K562 (cell line): Measurements from ENCODE around the gene OGDH. TPM values are rescaled to one million over a fixed set of nuclear protein-coding genes. Genes with fewer than 3 reads are reported as not detected.

Experiments
- CTBP1 ChIP-seq: fragments of 450-650 bp; IDR thresholded peaks from 2 replicates; pipeline ENCODE4 v1.6.1; 2016; ENCODE audit warnings: borderline replicate concordance
- FOSL1 ChIP-seq: fragments of 200-800 bp; sonication (Bioruptor generic); conservative IDR thresholded peaks from 2 replicates; pipeline ENCODE4 v1.6.1; 2016; ENCODE audit warnings: missing genetic modification characterization, missing compliant biosample characterization
- HMGXB4 ChIP-seq: sonication (generic); formaldehyde crosslinking; IDR thresholded peaks from 2 replicates; pipeline ENCODE4 v1.8.1; 2023; ENCODE audit warnings: mild to moderate bottlenecking, missing genetic modification reagents
- KAT8 ChIP-seq: fragments of 450-650 bp; IDR thresholded peaks from 2 replicates; pipeline ENCODE4 v1.6.1; 2016; ENCODE audit warnings: low read depth, mild to moderate bottlenecking
- KLF10 ChIP-seq: fragments of 250-450 bp; sonication (Bioruptor Pico); IDR thresholded peaks from 2 replicates; pipeline ENCODE4 v1.6.1; 2021; ENCODE audit warnings: matching md5 sums
- MAFK ChIP-seq: IDR thresholded peaks from 2 replicates; pipeline ENCODE4 v1.6.1; 2011; ENCODE audit warnings: low read length, improper control_type of control experiment
- MEIS2 ChIP-seq: fragments of 450-650 bp; IDR thresholded peaks from 2 replicates; pipeline ENCODE4 v1.6.1; 2014; ENCODE audit warnings: mild to moderate bottlenecking; ENCODE audit not compliant: partially characterized antibody
- PBX2 ChIP-seq, 2 experiments: IDR thresholded peaks in 1 of 2; conservative IDR thresholded peaks in 1 of 2; 2 replicates each; pipeline ENCODE4 v1.6.1; 2016; ENCODE audit warnings: low read depth in 2 of 2, mild to moderate bottlenecking in 1 of 2, missing compliant biosample characterization in 1 of 2, missing genetic modification characterization in 1 of 2, moderate library complexity in 1 of 2
- RB1 ChIP-seq: fragments of 450-650 bp; IDR thresholded peaks from 2 replicates; pipeline ENCODE4 v1.6.1; 2017; ENCODE audit warnings: low read depth, mild to moderate bottlenecking
- RCOR1 ChIP-seq, 2 experiments: IDR thresholded peaks; 2 replicates each; pipeline ENCODE4 v1.6.1; 2012; ENCODE audit warnings: low read depth in 2 of 2, low read length in 2 of 2, borderline replicate concordance in 1 of 2, improper control_type of control experiment in 1 of 2
- SMARCE1 ChIP-seq: fragments of 450-650 bp; IDR thresholded peaks from 2 replicates; pipeline ENCODE4 v1.7.1; 2016; ENCODE audit warnings: mild to moderate bottlenecking
- THAP7 ChIP-seq: fragments of 250-450 bp; sonication (Bioruptor Pico); IDR thresholded peaks from 2 replicates; pipeline ENCODE4 v1.5.0; 2021
- ZNF644 ChIP-seq: fragments of 200-800 bp; sonication (Bioruptor generic); IDR thresholded peaks from 2 replicates; pipeline ENCODE4 v1.6.1; 2016; ENCODE audit warnings: low read depth, missing genetic modification characterization, missing compliant biosample characterization
- polyA plus RNA-seq, 8 experiments: library from polyadenylated mRNA; depleted of rRNA in 4 of 8; stranded (reverse) in 5 of 8; unstranded in 3 of 8; fragments of >200 nt; fragmentation: Nextera tagmentation in 2 of 8; fragmentation: Illumina TruSeq in 1 of 8; extraction: Ambion mirVana in 2 of 8; extraction: Trizol in 1 of 8; gene quantifications; 2 replicates each; pipeline versions ENCODE4 v1.2.1 to v1.2.3, GENCODE V29; 2011 to 2014; ENCODE audit warnings: inconsistent platforms in 1 of 8, missing spikeins in 1 of 8
- total RNA-seq, 7 experiments: library from RNA; depleted of rRNA in 6 of 7; stranded (reverse); fragments of >200 nt in 6 of 7; fragmentation: Illumina TruSeq in 2 of 7; extraction: Trizol in 2 of 7; gene quantifications; 2 replicates each; pipeline versions ENCODE4 v1.2.1 to v1.2.3, GENCODE V29; 2011 to 2021; ENCODE audit warnings: low replicate concordance in 1 of 7
- TF ChIP-seq, protein P1 (sequence below): fragments of 450-650 bp; IDR thresholded peaks from 2 replicates; pipeline ENCODE4 v1.6.1; 2017; ENCODE audit warnings: antibody characterized with exemption, mild to moderate bottlenecking

The OGDH gene
- total and polyA plus RNA-seq, 9 of the 15 experiments (the other 6 are each of a cell fraction or from before 2014, with no cell fraction given): 3.1 to 80.3 (median 23.5) TPM

GRCh38 chr7:44561962-44562621 is 44.3 kb upstream of the OGDH start (continued):
- no peak for TF ChIP-seq ZNF644 (tag)
- no peak for TF ChIP-seq THAP7 (CRISPR knock-in tag)
- TF ChIP-seq SMARCE1: peak; percentile 48; the same call in 1 of the 2 replicates
- TF ChIP-seq HMGXB4 (CRISPR knock-in tag): 0 out of 2 replicates have a peak, but pooled peaks have one; percentile 23
- peak; percentile 63 for TF ChIP-seq FOSL1
- TF ChIP-seq RB1: no peak
- peak; percentile 81 for TF ChIP-seq CTBP1
- TF ChIP-seq MEIS2: peak; percentile 39
- TF ChIP-seq PBX2 (CRISPR knock-in tag; IDR thresholded peaks at IDR 0.05; ENCODE audit: low read depth): no peak
- TF ChIP-seq PBX2 (tag; conservative IDR thresholded peaks at IDR 0.05; ENCODE audit: low read depth): no peak
- TF ChIP-seq, protein P1, sequence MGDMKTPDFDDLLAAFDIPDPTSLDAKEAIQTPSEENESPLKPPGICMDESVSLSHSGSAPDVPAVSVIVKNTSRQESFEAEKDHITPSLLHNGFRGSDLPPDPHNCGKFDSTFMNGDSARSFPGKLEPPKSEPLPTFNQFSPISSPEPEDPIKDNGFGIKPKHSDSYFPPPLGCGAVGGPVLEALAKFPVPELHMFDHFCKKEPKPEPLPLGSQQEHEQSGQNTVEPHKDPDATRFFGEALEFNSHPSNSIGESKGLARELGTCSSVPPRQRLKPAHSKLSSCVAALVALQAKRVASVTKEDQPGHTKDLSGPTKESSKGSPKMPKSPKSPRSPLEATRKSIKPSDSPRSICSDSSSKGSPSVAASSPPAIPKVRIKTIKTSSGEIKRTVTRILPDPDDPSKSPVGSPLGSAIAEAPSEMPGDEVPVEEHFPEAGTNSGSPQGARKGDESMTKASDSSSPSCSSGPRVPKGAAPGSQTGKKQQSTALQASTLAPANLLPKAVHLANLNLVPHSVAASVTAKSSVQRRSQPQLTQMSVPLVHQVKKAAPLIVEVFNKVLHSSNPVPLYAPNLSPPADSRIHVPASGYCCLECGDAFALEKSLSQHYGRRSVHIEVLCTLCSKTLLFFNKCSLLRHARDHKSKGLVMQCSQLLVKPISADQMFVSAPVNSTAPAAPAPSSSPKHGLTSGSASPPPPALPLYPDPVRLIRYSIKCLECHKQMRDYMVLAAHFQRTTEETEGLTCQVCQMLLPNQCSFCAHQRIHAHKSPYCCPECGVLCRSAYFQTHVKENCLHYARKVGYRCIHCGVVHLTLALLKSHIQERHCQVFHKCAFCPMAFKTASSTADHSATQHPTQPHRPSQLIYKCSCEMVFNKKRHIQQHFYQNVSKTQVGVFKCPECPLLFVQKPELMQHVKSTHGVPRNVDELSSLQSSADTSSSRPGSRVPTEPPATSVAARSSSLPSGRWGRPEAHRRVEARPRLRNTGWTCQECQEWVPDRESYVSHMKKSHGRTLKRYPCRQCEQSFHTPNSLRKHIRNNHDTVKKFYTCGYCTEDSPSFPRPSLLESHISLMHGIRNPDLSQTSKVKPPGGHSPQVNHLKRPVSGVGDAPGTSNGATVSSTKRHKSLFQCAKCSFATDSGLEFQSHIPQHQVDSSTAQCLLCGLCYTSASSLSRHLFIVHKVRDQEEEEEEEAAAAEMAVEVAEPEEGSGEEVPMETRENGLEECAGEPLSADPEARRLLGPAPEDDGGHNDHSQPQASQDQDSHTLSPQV: peak; percentile 59
- TF ChIP-seq MAFK: peak; percentile 79
- 0 out of 4 replicates have a peak, but pooled peaks of 1 of the 2 experiments have one; percentile 35 for TF ChIP-seq RCOR1 (IDR thresholded peaks at IDR 0.05; ENCODE audit: borderline replicate concordance in 1 of 2, low read depth in 2 of 2, low read length in 2 of 2)
- no peak for TF ChIP-seq KLF10 (CRISPR knock-in tag)
- no peak for TF ChIP-seq KAT8
